ENCODE data around the gene FAT1. TPM values are rescaled to one million over a fixed set of nuclear protein-coding genes. Genes with fewer than 3 reads are reported as not detected.

The FAT1 gene
- total and polyA plus RNA-seq, 2 donors (not counting 3 experiments of a cell fraction or from before 2014, with no cell fraction given) = 9.2 to 9.8 TPM

DNA sequence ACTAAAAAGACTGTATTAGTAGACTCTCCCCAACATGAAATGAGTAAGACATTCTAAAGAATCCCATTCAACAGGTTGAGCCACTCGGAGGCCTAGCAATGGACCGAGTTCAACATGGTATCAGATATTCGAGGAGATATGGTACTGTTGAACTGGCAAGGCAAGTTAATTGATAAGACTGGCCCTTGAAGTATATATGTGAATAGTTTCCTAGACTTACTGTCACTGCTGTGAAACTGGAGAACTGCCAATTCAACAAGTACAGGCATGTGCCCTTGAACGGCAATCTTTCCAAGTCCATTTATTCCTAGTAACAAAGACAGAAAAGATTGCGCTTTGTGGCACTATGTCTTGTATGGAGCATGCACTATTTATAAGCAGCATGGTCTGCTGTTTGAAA lies 24.4 kb downstream of the FAT1 start:
- no peaks in the 10 kb centered on the region for H3K27me3 ChIP-seq (ENCODE audit: control insufficient read depth in 2 of 2, insufficient read depth in 2 of 2, low read length in 2 of 2)
- no peaks in the 10 kb centered on the region for H3K36me3 ChIP-seq (ENCODE audit: control insufficient read depth in 2 of 2, extremely low read depth in 1 of 2, insufficient read depth in 2 of 2, low read length in 2 of 2)
- no peak for FAIRE-seq
- intact Hi-C loops (cut with micrococcal nuclease) = no loop called here
- no peaks in the 10 kb centered on the region for H3K9me1 ChIP-seq (replicated peaks; ENCODE audit: control insufficient read depth, extremely low read depth, insufficient read depth, low read length)
- H4K20me1 ChIP-seq (replicated peaks; ENCODE audit: control insufficient read depth, extremely low read depth, insufficient read depth, low read length) = no peaks in the 10 kb centered on the region
- no TSS peak for BruUV-seq (replicated peaks)
- no peaks in the 10 kb centered on the region for H3K9me3 ChIP-seq (replicated peaks; ENCODE audit: control insufficient read depth, insufficient read depth, low read length)
- DNase-seq (ENCODE audit: low read depth, low spot score) = no peak
- no peak overlapping the region for H3K9ac ChIP-seq (replicated peaks; ENCODE audit: extremely low read depth, insufficient read depth, low read length)
- TF ChIP-seq POLR2AphosphoS5 (IDR thresholded peaks at IDR 0.05; ENCODE audit: insufficient read depth, low read depth, low read length) (no peak), GATA2 (IDR thresholded peaks at IDR 0.05; ENCODE audit: insufficient read depth, insufficient read length, low read depth, low read length) (no peak), JUN (IDR thresholded peaks at IDR 0.05; ENCODE audit: borderline replicate concordance, insufficient read depth, insufficient read length, low read depth) (no peak), POLR2A (IDR thresholded peaks at IDR 0.05; ENCODE audit: low read depth, low read length) (no peak), FOS (IDR thresholded peaks at IDR 0.05; ENCODE audit: borderline replicate concordance, insufficient read depth, low read length) (no peak), MYC (IDR thresholded peaks at IDR 0.05; ENCODE audit: low read depth, low read length) (no peak), EZH2 (IDR thresholded peaks at IDR 0.05; ENCODE audit: borderline replicate concordance, low read depth, low read length, severe bottlenecking) (no peak)
- TF ChIP-seq, protein P1, sequence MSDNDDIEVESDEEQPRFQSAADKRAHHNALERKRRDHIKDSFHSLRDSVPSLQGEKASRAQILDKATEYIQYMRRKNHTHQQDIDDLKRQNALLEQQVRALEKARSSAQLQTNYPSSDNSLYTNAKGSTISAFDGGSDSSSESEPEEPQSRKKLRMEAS (IDR thresholded peaks at IDR 0.05; ENCODE audit: insufficient read depth, insufficient read length) = no peak
- TF ChIP-seq, protein P2, sequence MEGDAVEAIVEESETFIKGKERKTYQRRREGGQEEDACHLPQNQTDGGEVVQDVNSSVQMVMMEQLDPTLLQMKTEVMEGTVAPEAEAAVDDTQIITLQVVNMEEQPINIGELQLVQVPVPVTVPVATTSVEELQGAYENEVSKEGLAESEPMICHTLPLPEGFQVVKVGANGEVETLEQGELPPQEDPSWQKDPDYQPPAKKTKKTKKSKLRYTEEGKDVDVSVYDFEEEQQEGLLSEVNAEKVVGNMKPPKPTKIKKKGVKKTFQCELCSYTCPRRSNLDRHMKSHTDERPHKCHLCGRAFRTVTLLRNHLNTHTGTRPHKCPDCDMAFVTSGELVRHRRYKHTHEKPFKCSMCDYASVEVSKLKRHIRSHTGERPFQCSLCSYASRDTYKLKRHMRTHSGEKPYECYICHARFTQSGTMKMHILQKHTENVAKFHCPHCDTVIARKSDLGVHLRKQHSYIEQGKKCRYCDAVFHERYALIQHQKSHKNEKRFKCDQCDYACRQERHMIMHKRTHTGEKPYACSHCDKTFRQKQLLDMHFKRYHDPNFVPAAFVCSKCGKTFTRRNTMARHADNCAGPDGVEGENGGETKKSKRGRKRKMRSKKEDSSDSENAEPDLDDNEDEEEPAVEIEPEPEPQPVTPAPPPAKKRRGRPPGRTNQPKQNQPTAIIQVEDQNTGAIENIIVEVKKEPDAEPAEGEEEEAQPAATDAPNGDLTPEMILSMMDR (IDR thresholded peaks at IDR 0.05; ENCODE audit: extremely low read depth in 1 of 2, insufficient read depth in 1 of 2, low read depth in 1 of 2, low read length in 2 of 2) = no peak
- H3K4me2 ChIP-seq (ENCODE audit: insufficient read depth, low read length) = no peak overlapping the region
- dilution Hi-C loops (cut with MboI; ENCODE audit: extremely low pct_ligation_motif_present, low sequenced_read_pairs) = no loop called here
- ChIA-PET POLR2A (no interaction called here), CTCF (no interaction called here)
- H3K4me1 ChIP-seq (ENCODE audit: control insufficient read depth, extremely low read depth, insufficient read depth, low read length) = no peaks in the 10 kb centered on the region
- no peak overlapping the region for H2AFZ ChIP-seq (ENCODE audit: low read depth, low read length)
- no peak overlapping the region for H3K27ac ChIP-seq (ENCODE audit: insufficient read depth, low read depth, low read length)
- H3K79me2 ChIP-seq (ENCODE audit: control insufficient read depth, insufficient read depth, low read length) = no peaks in the 10 kb centered on the region
- H3K4me3 ChIP-seq (replicated peaks in 1 of 3; ENCODE audit: insufficient read depth in 1 of 3, low read depth in 1 of 3, low read length in 3 of 3) = no peak overlapping the region
